Omental fat pad (tissue), 4 donors: Measurements from ENCODE around the gene LARP7. TPM values are rescaled to one million over a fixed set of nuclear protein-coding genes. Genes with fewer than 3 reads are reported as not detected.
A peak's percentile ranks its signal among the peaks of the same experiment; 100 is the strongest.

ENCODE experiments used
- ATAC-seq: fragments of 150-250 bp; one replicate; pipeline ENCODE4 v1.9.1; 2016; ENCODE audit warnings: mild to moderate bottlenecking, moderate library complexity; ENCODE audit not compliant: low FRiP score
- DNase-seq: peaks from one replicate; pipeline ENCODE4 v3.0.0-alpha.2; 2019; ENCODE audit warnings: low spot score
- CTCF ChIP-seq, 3 donors: fragments of 450-650 bp; IDR thresholded peaks; one replicate each; pipeline ENCODE4 v1.5.1; 2016 to 2017; ENCODE audit warnings: antibody characterized with exemption in 3 of 3, mild to moderate bottlenecking in 3 of 3, moderate library complexity in 2 of 3
- total RNA-seq, 4 donors: library from RNA; depleted of rRNA; stranded (reverse); fragments of >200 nt; gene quantifications; one replicate each; pipeline ENCODE4 v1.1.0, GENCODE V29; 2016

The LARP7 gene
- total RNA-seq, result 10 to 100 TPM; 33.9 to 43.2 (median 34.8) TPM

GRCh38 chr4:112636688-112637551 lies at the start of gene LARP7, which contains the start of gene ZGRF1:
LARP7 (plus strand) TSS chr4:112637143; CDS start chr4:112644670, 7,527 bp downstream.
ZGRF1 (minus strand) TSS chr4:112636909; CDS start chr4:112633176, 3,733 bp downstream.
- TF ChIP-seq CTCF (IDR thresholded peaks at IDR 0.05), result peak in 2 of 3 donors; percentile 95 to 96
- DNase-seq, result peak; percentile 93
- peak; percentile 99 for ATAC-seq

- ATAC-seq, result no peak
- TF ChIP-seq CTCF (IDR thresholded peaks at IDR 0.05), result no peak
- no peak for DNase-seq
These were observed 47.7 kb upstream of the LARP7 start for GRCh38 chr4:112589206-112589605.

GRCh38 chr4:112591593-112591992 lies 45.4 kb upstream of the LARP7 start:
- no peak for DNase-seq
- TF ChIP-seq CTCF (IDR thresholded peaks at IDR 0.05), result no peak
- no peak for ATAC-seq

GRCh38 chr4:112592717-112593116 lies 44.2 kb upstream of the LARP7 start:
- no peak for TF ChIP-seq CTCF (IDR thresholded peaks at IDR 0.05)
- no peak for ATAC-seq
- DNase-seq, result no peak

- ATAC-seq (no peak), DNase-seq (no peak)
- no peak for TF ChIP-seq CTCF (IDR thresholded peaks at IDR 0.05)
These were observed 43.4 kb upstream of the LARP7 start for GRCh38 chr4:112593438-112594133.

- ATAC-seq (no peak), DNase-seq (no peak)
- no peak for TF ChIP-seq CTCF (IDR thresholded peaks at IDR 0.05)
These were observed 42.0 kb upstream of the LARP7 start for GRCh38 chr4:112594993-112595392.
